ENCODE measurements around the gene MIPEP.

The MIPEP gene

DNA sequence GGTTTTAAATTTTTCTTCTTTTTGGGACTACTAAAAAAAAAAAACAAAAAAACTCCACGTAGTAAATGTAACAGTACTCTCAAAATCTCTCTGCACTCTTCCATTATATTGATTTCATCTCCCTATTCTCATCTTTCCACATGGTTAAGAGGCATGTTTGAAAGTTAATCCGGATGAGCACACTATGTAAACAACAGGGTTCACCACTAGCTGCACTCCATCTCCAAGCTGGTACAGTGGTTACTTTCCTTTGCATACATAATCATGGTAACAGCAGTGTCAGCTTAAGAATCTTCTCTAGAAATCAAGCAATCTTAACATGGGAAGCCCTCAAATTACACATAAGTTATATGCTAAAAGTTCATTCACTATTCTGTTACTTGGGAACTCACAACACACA, 92.6 kb downstream of the MIPEP start:
- H3K4me3 ChIP-seq (ENCODE audit: low read length) = no peak overlapping the region
- no peak for DNase-seq (ENCODE audit: low read depth)
- TF ChIP-seq, protein P1, sequence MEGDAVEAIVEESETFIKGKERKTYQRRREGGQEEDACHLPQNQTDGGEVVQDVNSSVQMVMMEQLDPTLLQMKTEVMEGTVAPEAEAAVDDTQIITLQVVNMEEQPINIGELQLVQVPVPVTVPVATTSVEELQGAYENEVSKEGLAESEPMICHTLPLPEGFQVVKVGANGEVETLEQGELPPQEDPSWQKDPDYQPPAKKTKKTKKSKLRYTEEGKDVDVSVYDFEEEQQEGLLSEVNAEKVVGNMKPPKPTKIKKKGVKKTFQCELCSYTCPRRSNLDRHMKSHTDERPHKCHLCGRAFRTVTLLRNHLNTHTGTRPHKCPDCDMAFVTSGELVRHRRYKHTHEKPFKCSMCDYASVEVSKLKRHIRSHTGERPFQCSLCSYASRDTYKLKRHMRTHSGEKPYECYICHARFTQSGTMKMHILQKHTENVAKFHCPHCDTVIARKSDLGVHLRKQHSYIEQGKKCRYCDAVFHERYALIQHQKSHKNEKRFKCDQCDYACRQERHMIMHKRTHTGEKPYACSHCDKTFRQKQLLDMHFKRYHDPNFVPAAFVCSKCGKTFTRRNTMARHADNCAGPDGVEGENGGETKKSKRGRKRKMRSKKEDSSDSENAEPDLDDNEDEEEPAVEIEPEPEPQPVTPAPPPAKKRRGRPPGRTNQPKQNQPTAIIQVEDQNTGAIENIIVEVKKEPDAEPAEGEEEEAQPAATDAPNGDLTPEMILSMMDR (conservative IDR thresholded peaks at IDR 0.05; ENCODE audit: low read depth, low read length) = no peak

DNA sequence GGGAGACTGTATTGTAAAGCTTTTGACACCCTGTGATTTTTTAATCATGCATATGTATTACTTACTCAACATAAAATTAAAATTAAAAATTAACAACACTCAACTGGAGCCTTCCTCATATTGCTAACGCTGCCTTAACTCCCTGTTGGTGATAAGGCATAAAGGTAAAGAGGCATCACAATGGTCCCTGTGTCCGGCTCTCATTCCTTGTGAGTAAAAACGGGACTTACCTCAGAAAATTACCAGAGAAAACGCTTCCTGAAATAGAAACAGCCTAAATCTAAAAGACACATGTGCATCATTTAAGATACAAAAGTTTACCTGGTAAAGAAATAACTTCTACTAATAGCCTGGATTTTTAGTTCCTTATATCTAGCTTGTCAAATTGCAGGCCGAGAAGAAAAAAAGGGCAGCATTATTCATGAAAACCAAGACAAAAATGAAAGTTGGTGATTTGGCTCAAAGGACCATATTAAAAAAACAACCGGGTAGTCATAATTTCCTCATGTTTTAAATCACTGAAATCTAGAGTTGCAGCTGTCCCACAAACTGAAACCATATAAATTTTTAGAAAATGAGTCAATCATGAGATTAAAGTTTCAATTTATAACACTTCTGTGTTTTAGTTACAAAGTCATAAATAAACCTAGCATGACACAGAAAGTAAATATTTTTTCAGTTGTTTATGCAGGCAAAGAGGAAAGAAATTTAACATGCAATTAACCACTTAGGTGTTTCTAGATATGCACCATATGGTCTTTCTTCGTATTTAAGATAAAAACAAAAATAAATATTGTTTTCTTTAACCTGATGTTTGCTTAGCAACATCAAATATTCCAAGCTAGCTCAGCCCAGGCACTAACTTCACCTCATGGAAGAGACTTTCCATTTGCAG, 94.7 kb downstream of the MIPEP start:
- DNase-seq (ENCODE audit: low read depth) = no peak
- no peak overlapping the region for H3K4me3 ChIP-seq (ENCODE audit: low read length)
- TF ChIP-seq, protein P1 (conservative IDR thresholded peaks at IDR 0.05; ENCODE audit: low read depth, low read length) = no peak

DNA sequence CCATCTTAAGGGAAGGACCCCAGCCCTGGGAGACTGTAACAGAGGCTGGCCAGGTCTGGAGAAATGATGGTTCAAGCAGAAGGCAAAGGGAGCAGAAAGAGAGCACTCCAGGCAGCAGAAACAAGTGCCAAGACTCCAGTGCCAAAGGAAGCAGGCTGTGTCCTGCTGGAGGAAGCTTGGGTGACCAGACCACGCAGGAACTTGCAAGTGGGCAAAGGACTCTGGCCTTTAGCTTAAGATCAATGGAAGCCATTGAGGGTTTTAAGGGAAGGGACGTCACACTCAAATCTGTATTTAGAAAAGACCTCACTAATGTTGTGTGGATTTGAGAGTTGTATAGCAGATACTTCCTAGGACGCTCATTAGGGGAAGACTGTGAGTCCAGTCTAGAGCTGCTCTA, 95.5 kb downstream of the MIPEP start:
- no peak for DNase-seq (ENCODE audit: low read depth)
- TF ChIP-seq, protein P1 (conservative IDR thresholded peaks at IDR 0.05; ENCODE audit: low read depth, low read length) = no peak

DNA sequence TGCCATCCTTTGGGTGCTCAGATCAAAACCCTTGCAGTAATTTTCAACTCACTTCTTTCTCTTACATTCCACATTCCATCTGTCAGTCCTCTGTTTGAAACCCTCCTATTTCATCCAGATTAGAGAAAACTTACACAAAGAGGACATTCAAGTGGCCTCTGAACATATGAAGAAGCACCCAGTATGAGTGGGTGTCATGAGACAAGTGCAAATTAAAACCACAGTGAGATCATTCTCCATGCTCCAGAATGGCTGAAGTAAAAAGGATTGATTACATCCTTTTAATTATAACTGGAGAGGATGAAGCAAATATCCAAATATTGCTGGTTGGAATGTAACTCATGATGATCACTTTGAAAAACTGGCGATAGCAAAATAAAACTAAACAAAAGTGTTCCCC, 96.5 kb downstream of the MIPEP start:
- TF ChIP-seq, protein P1 (conservative IDR thresholded peaks at IDR 0.05; ENCODE audit: low read depth, low read length) = no peak
- no peak overlapping the region for H3K4me3 ChIP-seq (ENCODE audit: low read length)
- no peak for DNase-seq (ENCODE audit: low read depth)

More for the DNA sequence above, 95.5 kb downstream of the MIPEP start:
- H3K4me3 ChIP-seq (ENCODE audit: low read length) = no peak overlapping the region

DNA sequence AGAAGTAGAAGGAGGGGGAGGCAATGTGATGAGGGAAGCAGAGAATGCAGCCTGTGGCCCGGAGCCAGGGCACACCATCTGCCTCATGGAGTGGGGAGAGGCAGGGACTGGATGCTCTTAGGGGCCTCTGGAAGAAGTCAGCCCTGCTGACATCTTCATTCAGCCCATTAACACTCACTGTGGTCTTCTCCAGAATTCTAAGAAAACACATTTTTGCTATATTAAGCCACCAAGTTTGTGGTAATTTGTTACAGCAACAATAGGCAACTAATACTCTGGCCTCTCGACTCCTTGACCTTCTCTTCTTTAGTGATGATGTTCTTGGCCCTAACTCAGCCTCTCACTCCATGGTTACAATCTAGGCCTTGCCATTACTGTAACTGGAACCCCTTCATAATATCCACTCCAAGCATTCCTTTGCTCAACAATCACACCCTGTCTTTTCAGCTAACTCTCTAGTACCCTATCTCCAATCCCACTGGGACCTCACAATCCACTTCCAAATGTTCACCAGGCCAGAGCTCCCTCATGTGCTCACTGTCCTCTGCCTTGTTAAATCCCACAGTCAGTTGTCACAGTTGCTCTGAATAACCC, 98.5 kb downstream of the MIPEP start:
- DNase-seq (ENCODE audit: low read depth) = no peak

DNA sequence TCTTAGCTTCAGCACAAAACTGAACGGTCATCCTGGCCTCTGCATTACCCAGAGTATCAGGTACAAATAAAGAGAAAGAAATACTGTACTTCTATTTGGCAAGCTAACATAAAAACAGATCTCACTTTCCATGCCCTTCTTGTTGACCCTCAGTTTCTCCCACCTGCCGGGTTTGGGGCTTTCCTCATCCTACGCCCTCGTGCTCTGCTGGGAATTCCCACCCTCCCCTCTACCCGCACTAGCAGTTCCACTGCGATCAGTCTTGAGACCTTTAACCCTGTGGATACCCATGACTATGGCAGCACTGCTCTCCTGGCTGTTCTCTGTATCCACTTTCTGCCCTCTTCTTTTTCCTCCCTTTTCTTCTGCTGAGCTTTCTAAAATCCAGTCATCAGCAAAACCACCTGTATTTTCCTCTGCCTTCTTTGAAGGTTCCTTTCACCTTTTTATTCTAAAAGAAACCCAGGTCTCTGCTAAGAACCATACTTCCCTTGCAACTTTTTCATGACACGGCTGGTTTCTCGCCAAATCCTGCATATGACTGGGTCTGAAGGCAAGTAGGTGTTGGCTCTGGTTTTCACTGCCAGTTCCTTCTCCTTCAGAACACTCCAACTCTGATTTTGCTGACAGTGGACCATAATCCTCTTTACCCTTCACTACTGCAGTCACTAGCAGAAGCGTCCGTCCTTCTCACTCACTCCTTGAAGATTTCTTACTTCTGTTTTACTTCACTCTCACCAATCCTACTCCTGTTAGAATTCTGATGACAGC, 99.4 kb downstream of the MIPEP start:
- peak; percentile 60 for DNase-seq (ENCODE audit: low read depth)
- no peak overlapping the region for H3K4me3 ChIP-seq (ENCODE audit: low read length)
- TF ChIP-seq, protein P1 (conservative IDR thresholded peaks at IDR 0.05; ENCODE audit: low read depth, low read length) = no peak

More for the DNA sequence above, 98.5 kb downstream of the MIPEP start:
- TF ChIP-seq, protein P1 (conservative IDR thresholded peaks at IDR 0.05; ENCODE audit: low read depth, low read length) = no peak
- H3K4me3 ChIP-seq (ENCODE audit: low read length) = no peak overlapping the region
